ENCODE results near the gene WDR27.
"Not testable (repeated sequence)": the region's sequence is repeated elsewhere in the genome, so short reads cannot be mapped to it uniquely, and the experiment has no call there.

WDR27 gene

DNA sequence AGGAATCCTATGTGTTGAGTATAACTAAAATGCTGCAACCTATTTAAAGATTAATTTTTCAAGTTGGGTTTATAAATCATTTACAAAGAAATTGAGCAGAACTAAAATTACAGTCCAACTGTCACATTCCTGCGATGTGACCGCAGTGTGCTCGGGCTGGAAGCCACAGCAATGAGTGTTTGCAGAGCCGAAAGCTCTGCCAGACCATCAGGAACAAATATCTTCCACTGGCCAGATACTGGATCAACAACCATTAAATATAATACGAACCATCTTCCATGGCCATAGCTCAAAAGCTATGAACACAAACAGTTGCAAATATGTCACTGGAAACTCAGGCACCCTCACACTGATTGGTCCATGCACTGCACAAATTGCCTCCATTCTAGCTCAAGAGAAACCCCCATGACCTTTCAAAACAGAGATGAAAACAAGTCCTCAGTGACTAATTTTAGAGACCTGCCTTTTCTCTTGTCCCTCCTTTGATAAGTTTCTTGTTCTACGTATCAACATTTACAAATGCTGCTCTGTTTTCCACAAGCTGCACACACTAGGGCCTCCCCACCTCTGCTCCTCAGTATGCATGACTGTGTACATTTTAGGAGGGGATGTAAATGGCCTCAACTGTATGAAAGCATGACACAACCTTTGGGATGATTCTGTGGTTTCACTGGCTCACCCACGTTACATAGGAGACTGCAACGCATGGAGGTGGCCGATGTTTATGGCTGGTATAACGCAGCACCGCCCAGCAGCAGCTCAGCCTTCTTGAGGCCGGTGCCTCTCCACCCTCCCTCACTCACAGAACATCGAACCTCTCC is 171.7 kb downstream of the WDR27 start:
- no peaks in the 10 kb centered on the region for H3K36me3 ChIP-seq (ENCODE audit: insufficient read depth, low read length)
- no peak overlapping the region for H3K9ac ChIP-seq (ENCODE audit: low read depth, low read length)
- H3K4me1 ChIP-seq (ENCODE audit: insufficient read depth, low read length): no peaks in the 10 kb centered on the region
- H3K9me3 ChIP-seq (ENCODE audit: control insufficient read depth, insufficient read depth, low read length): peaks cover 8% of the 10 kb centered on the region; the same call in 1 of the 2 replicates

DNA sequence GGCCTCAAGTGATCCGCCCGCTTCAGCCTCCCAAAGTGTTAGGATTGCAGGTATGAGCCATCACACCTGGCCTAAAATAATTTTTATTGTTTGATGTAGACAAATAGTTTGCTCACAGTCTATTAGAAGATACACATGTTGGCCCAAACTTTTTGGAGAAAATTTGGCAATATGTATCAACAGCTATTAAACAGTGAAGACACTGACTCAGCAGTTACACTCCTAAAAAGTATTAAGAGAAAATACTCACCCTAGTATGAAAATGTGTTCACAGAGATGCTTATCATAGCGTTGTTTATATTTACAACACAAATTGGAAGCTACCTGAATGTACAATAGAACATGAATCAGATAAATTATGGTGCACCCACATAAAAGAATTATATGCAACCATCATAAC is 173.1 kb downstream of the WDR27 start:
- Histone ChIP-seq H3K9ac (ENCODE audit: low read depth, low read length) (no peak overlapping the region), H3K36me3 (ENCODE audit: insufficient read depth, low read length) (no peaks in the 10 kb centered on the region), H3K9me3 (ENCODE audit: control insufficient read depth, insufficient read depth, low read length) (0 out of 2 replicates have a peak, but pooled peaks cover 4% of the 10 kb centered on the region), H3K4me1 (ENCODE audit: insufficient read depth, low read length) (no peaks in the 10 kb centered on the region)

DNA sequence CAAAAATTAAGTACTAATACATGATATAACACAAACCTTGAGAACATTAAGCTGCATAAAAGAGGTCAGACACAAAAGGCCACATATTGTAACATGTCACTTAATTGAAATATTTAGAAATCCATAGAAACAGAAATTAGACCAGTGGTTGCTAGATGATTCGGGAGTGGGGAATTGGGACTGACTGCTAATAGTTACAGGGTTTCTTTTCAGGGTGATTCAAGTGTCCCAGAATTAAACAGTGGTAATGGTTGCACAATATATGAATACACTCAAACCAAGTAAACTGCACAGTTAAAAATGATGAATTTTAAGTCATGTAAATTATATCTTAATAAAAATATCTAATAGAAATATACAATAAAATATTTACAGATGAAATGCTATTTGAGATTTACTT is 174.5 kb downstream of the WDR27 start:
- Histone ChIP-seq H3K4me1 (ENCODE audit: insufficient read depth, low read length) (no peaks in the 10 kb centered on the region), H3K9me3 (ENCODE audit: control insufficient read depth, insufficient read depth, low read length) (no peaks in the 10 kb centered on the region), H3K9ac (ENCODE audit: low read depth, low read length) (no peak overlapping the region), H3K36me3 (ENCODE audit: insufficient read depth, low read length) (no peaks in the 10 kb centered on the region)

DNA sequence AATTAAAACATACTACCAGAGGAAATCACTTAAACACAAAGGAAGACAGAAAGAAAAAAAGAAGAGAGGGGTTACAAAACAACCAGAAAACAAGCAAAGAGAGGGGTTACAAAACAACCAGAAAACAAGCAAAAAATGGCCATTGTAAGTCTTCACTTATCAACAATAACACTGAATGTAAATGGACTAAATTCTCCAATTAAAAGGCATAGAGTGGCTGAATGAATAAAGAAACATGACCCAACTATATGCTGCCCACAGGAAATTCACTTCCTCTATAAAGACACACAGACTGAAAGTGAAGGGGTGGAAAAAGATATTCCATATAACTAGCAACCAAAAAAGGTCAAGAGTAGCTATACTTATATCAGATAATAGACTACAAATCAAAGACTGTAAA is 180.0 kb downstream of the WDR27 start:
- Histone ChIP-seq H3K9me3 (ENCODE audit: control insufficient read depth, insufficient read depth, low read length) (peaks cover 14% of the 10 kb centered on the region; the same call in 1 of the 2 replicates), H3K4me1 (ENCODE audit: insufficient read depth, low read length) (no peaks in the 10 kb centered on the region), H3K9ac (ENCODE audit: low read depth, low read length) (no peak overlapping the region), H3K36me3 (ENCODE audit: insufficient read depth, low read length) (no peaks in the 10 kb centered on the region)

DNA sequence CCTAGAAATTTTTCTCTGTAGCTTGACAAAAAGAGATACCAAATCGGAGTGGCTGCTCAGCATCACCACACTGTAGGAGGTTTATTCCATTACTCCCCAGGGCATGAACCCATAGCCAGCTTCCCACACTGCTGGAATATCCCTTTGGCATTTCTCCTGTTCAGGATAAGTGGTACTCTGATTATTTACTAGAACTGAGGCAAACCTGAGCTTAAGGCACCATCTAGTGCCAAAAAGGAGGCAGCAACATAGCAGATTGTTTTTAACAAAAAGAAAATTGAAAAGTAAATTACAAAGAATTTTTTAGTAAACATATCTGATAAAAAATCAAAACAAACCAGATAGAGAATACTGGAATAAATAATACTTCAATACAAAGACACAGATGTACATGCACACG is 181.7 kb downstream of the WDR27 start:
- H3K9ac ChIP-seq (ENCODE audit: low read depth, low read length): no peak overlapping the region
- H3K4me1 ChIP-seq (ENCODE audit: insufficient read depth, low read length): no peaks in the 10 kb centered on the region
- peaks cover 14% of the 10 kb centered on the region for H3K9me3 ChIP-seq (ENCODE audit: control insufficient read depth, insufficient read depth, low read length)
- no peaks in the 10 kb centered on the region for H3K36me3 ChIP-seq (ENCODE audit: insufficient read depth, low read length)

DNA sequence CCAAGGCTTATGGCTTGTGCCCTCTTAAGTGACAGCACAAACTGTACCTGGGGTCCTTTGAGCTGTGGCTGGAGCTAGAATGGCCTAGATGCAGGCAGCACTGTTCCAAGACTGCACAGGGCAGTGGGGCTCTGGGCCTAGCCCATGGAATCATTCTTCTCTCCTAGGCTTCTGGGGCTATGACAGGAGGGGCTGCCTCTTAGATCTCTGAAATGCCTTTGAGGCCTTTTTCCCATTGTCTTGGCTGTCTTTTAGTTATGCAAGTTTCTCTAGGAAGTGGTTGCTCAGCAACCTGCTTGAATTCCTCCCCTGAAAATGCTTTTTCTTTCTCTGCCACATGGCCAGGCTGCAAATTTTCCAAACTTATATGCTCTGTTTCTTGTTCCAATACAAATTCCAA is 183.4 kb downstream of the WDR27 start:
- Histone ChIP-seq H3K36me3 (ENCODE audit: insufficient read depth, low read length) (no peaks in the 10 kb centered on the region), H3K9ac (ENCODE audit: low read depth, low read length) (no peak overlapping the region), H3K9me3 (ENCODE audit: control insufficient read depth, insufficient read depth, low read length) (peaks cover 14% of the 10 kb centered on the region), H3K4me1 (ENCODE audit: insufficient read depth, low read length) (no peaks in the 10 kb centered on the region)

DNA sequence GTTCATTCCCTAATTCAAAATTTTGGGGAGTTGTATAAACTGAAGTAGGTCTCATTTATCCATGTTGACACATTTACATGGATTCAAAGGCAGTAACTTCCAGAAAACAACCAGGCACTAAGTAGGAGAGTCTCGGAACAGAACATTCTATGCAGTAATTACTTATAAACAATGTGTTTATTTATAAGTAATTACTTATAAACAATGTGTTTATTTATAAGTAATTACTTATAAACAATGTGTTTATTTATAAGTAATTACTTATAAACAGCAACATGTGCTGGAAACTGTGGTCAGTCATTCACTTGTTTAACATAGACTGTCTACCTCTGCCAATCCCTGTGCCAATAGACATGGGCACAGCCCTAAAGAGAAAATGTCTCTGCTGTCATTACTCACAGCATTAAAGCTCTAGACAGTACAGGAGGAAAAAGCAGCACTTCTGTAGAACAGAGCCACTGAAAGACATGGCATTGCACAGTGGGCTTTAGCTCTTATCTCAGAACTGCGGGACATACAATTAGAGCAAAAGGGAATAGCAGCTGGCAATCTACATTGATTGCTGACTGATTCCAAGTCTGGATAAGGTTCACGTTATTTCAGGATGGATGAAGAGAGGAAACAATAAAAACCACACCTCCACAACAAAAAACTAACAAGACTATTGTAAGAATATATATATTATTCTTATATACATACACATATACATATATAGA is 188.2 kb downstream of the WDR27 start:
- Histone ChIP-seq H3K9me3 (ENCODE audit: control insufficient read depth, insufficient read depth, low read length) (peaks cover 11% of the 10 kb centered on the region), H3K36me3 (ENCODE audit: insufficient read depth, low read length) (no peaks in the 10 kb centered on the region), H3K9ac (ENCODE audit: low read depth, low read length) (no peak overlapping the region), H3K4me1 (ENCODE audit: insufficient read depth, low read length) (no peaks in the 10 kb centered on the region)

DNA sequence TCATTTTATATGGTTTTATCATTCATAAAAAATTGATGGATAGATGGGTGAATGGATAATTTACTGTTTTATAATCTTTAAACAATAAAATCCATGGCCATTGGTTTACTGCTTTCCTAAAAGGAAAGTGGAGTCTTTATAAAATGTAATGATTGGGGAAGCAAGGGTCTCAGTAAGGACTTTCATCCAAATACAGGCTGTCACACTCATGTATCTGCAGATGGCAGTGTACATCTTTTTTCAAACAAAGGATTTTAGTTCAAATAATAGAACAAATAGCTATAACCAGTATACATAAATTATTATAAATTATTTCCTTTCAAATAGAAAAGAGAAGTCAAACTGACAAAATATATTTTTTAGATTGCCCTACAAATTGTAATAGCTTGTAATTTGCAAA is 190.0 kb downstream of the WDR27 start:
- not testable (repeated sequence) for H3K9ac ChIP-seq (ENCODE audit: low read depth, low read length); H3K4me1 ChIP-seq (ENCODE audit: insufficient read depth, low read length); H3K9me3 ChIP-seq (ENCODE audit: control insufficient read depth, insufficient read depth, low read length); H3K36me3 ChIP-seq (ENCODE audit: insufficient read depth, low read length)

DNA sequence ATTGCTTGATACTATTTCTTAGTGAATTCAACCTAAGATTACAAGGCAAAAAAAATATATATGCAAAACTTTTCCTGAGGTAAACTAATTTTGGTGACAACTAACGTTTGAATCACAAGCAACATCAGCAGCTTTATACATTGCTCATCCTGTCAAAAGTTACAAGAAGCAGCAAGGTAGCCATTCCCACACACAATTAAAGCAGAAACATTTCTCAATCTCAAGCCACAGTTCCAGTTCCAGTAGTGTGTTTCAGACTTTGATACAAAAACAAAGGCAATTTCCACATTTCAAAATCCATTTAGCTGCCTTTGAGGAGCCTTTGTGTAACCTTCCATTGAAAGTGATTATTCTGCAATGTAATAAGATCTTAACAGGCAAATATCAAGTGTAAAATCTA is 191.0 kb downstream of the WDR27 start:
- Histone ChIP-seq H3K4me1 (ENCODE audit: insufficient read depth, low read length) (no peaks in the 10 kb centered on the region), H3K9me3 (ENCODE audit: control insufficient read depth, insufficient read depth, low read length) (no peaks in the 10 kb centered on the region; the same call in 1 of the 2 replicates), H3K36me3 (ENCODE audit: insufficient read depth, low read length) (no peaks in the 10 kb centered on the region), H3K9ac (ENCODE audit: low read depth, low read length) (no peak overlapping the region)

DNA sequence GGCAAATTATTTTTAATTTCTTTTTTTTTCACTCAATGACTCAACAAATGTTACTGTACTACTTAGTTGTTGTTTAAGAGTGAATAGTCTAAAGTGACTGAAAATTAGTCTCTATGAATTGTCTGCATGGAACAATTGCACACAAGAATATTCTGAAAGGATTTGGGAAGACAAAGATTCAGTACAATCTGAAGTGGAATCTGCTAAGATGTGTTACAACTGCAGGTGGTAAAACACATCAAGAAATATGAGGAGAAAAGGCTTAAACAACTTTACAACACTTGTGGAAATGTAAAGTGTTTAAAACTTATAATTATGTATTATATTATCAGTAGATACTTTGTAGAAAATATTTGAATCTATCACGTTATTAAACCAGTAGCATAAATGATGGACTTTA is 193.4 kb downstream of the WDR27 start:
- Histone ChIP-seq H3K4me1 (ENCODE audit: insufficient read depth, low read length) (no peaks in the 10 kb centered on the region), H3K9me3 (ENCODE audit: control insufficient read depth, insufficient read depth, low read length) (no peaks in the 10 kb centered on the region; the same call in 1 of the 2 replicates), H3K9ac (ENCODE audit: low read depth, low read length) (no peak overlapping the region), H3K36me3 (ENCODE audit: insufficient read depth, low read length) (no peaks in the 10 kb centered on the region)

DNA sequence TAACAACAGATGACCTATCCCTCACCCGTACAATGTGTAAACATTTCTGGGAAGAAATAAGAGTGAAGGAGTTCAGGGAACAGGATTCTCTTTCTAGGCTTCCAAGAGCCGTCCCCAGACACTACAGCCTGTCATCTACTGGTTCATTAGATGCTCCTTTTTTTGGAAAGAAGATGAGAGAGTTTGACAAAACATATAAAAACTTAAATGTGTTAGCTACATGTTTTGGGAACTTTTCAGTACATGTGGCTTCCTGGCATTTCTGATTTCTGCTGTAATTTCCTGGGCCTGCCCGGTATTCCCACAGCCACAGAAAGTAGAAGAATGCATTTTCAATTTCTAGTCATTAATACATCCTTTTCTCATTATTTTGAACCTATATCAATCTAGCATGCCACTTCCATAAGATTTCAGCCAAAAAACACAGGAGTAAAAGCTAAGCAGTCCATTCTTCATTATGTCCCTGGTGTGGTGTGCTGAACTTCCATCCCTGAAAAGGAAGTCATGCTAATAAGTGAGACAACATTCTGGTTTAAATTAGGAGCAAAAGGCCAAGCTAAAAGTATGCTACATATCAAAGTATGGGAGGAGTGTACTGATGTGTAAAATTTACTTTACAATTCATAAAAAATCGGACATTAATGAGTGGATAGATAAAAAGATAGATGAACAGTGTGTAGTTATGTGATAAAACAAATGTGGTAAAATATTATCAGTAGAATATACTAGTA is 198.2 kb downstream of the WDR27 start:
- Histone ChIP-seq H3K4me1 (ENCODE audit: insufficient read depth, low read length) (no peaks in the 10 kb centered on the region), H3K36me3 (ENCODE audit: insufficient read depth, low read length) (no peaks in the 10 kb centered on the region), H3K9me3 (ENCODE audit: control insufficient read depth, insufficient read depth, low read length) (no peaks in the 10 kb centered on the region; the same call in 1 of the 2 replicates), H3K9ac (ENCODE audit: low read depth, low read length) (no peak overlapping the region)

DNA sequence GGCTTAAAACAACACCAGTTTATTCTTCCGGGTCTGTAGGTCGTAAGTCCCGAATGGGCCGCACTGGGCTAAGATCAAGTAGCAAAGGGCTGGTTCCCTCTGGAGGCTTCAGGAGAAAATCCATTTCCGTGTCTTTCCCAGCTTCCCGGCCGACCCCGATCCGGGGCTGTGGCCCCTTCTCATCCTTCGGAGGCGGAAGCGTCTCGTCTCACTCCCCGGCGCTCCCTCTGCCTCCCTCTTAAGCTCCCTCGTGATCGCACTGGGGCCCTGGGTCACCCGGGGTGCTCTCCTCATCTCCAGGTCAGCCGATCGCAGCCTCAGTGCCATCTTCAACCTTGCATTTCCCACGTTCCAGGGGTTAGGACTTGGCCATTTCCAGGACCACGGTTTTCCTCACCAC is 199.4 kb downstream of the WDR27 start:
- H3K4me1 ChIP-seq (ENCODE audit: insufficient read depth, low read length): no peaks in the 10 kb centered on the region

DNA sequence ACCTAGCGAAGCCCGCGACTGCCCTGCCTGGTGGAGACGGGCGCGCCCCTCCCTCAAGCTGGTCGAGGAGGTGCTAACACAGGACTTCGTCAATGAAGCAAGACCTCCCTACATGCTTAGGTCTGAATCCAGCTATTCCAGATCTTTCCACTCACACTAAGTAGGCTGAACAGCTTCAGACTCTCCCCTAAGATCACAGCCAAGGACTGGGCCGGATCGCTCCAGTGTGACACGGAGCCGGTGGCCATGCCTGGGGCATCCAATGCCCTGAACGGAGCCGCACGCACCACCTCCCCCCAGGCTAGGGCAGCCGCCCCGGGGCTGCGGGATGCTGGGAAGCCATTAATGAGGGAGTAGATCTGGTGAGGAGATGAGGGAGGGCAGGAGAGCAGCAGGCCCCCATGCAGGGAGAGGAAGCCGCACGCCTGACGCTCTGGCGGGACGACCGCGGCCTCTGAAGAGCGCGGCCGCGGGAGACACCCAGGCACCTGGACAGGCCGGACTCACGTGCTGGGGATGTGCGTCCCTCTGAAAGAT is 200.0 kb downstream of the WDR27 start:
- H3K9me3 ChIP-seq (ENCODE audit: control insufficient read depth, insufficient read depth, low read length): no peaks in the 10 kb centered on the region; the same call in 1 of the 2 replicates
- H3K9ac ChIP-seq (ENCODE audit: low read depth, low read length): no peak overlapping the region
- H3K4me1 ChIP-seq (ENCODE audit: insufficient read depth, low read length): no peaks in the 10 kb centered on the region
- H3K36me3 ChIP-seq (ENCODE audit: insufficient read depth, low read length): no peaks in the 10 kb centered on the region

More for the DNA sequence above, 199.4 kb downstream of the WDR27 start:
- H3K9ac ChIP-seq (ENCODE audit: low read depth, low read length): no peak overlapping the region
- H3K36me3 ChIP-seq (ENCODE audit: insufficient read depth, low read length): no peaks in the 10 kb centered on the region
- H3K9me3 ChIP-seq (ENCODE audit: control insufficient read depth, insufficient read depth, low read length): no peaks in the 10 kb centered on the region; the same call in 1 of the 2 replicates

DNA sequence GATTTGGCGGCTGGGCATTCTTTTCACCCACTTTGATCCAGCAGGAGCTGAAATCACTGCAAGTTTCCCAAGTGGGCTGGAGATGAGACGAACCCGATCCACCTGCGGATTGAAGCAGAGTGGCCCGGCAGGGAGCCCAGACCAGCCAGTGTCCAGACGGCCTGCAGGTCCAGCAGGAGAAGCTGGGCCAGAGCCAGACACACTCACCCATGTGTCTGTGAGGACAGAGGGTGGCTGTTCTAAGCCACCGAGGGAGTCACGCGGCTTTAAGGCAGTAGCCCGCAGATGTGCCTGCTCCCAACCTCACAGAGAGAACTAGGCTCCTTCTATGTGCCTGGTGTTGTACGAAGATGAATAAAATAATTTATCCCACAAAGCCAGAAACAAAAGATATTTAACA is 200.7 kb downstream of the WDR27 start:
- Histone ChIP-seq H3K36me3 (ENCODE audit: insufficient read depth, low read length) (no peaks in the 10 kb centered on the region), H3K9me3 (ENCODE audit: control insufficient read depth, insufficient read depth, low read length) (no peaks in the 10 kb centered on the region; the same call in 1 of the 2 replicates), H3K4me1 (ENCODE audit: insufficient read depth, low read length) (no peaks in the 10 kb centered on the region), H3K9ac (ENCODE audit: low read depth, low read length) (no peak overlapping the region)
